Stimulated activated CD4-positive, alpha-beta T cell treated with anti-CD3 and anti-CD28 coated beads, TNF-alpha, amount 100 ng/mL, for 48 hours (primary cell): ENCODE results near the gene NUP37.

Experiments used
- DNase-seq, 3 donors: peaks; one replicate each; pipeline ENCODE4 v3.0.0-alpha.2; 2020; ENCODE audit warnings: low read depth in 3 of 3

The NUP37 gene

GRCh38 chr12:102026728-102027127 is 93.2 kb downstream of the NUP37 start:
- DNase-seq: no peak

- DNase-seq: no peak
Observed at GRCh38 chr12:102024765-102025164, 95.1 kb downstream of the NUP37 start.

GRCh38 chr12:102023343-102023930 is 96.5 kb downstream of the NUP37 start:
- no peak for DNase-seq
